ENCODE data around the gene RAD51B. TPM values are rescaled to one million over a fixed set of nuclear protein-coding genes. Genes with fewer than 3 reads are reported as not detected.

RAD51B gene
- total RNA-seq, 1 experiment from 2014 or later, result 20.0 TPM

DNA sequence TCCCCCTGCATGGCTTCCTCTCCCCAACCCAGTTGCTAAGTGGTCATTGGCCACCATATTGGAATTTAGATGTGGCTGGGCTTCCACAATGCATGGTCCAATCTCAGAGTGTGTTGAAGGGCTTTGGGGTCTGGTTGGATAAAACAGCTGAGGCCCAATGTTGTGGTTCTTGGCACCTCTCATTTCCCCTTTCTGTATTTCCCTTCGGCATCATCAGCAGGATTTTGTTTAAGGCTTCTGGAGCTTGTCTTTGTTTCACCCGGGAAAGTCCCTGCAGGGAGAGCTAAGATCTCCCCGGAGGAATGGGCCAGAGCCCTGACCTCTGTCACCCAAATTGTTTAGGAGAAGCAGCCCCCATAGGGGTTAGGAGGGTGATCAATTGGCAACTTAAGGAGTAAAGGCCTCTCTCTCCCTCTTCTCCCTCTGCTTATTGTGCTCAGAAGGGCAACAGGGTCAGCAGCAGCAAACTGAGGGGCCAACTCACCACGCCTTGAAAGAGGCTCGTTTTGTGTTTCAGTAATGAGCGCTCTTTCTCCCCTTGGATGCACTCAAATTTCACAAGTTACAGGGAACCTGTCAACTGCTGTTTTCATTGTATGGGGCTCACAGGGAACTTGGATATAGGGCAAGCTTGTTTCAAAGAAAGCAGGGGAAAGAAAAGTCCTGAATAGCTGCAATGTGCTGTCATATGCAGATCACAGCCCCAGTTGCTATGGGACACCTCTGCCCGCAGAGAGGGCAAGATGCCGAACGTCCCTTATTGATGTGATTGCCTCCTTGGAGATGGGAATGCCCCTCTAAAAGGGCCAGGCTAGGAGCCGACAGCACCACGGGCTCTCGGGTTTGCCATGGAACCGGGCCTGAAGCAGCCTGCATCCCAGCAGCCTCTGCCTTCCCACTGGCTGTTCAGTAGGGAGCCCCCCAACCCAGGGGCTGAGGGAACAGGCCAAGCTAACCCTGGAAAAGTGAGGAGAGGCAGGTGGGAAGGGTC is 749.6 kb downstream of the RAD51B start:
- peaks cover 26 to 33% of the 10 kb centered on the region in 2 experiments for H3K4me1 ChIP-seq (ENCODE audit: control insufficient read depth in 1 of 2, insufficient read depth in 2 of 2, low read length in 2 of 2)
- TF ChIP-seq CEBPB (IDR thresholded peaks at IDR 0.05; ENCODE audit: low read depth) (no peak), ZNF274 (IDR thresholded peaks at IDR 0.05; ENCODE audit: low read depth, low read length) (no peak), SIN3A (IDR thresholded peaks at IDR 0.05; ENCODE audit: low read depth) (no peak)
- DNase-seq (ENCODE audit: low read depth, low spot score), result no peak
- no peak overlapping the region for H3K27ac ChIP-seq (ENCODE audit: low read depth, low read length)
- RAD21 ChIA-PET (ENCODE audit: low non-redundant PET in 1 of 2, low total read pairs in 2 of 2, uncharacterized antibody in 2 of 2, unreplicated experiment in 2 of 2), result no interaction called here
- POLR2A ChIA-PET, result interaction anchor here (0.6 kb wide), 1 partner anchor 21 kb away, joined by 3 read pairs; no protein-coding TSS in a partner anchor
- no TSS peak for BruUV-seq (replicated peaks)
- intact Hi-C loops (cut with micrococcal nuclease), result no loop called here
- H3K79me2 ChIP-seq (ENCODE audit: insufficient read depth, low read length), result no peaks in the 10 kb centered on the region
- H3K9me3 ChIP-seq (ENCODE audit: control insufficient read depth in 1 of 2, insufficient read depth in 1 of 2, low read depth in 1 of 2, low read length in 2 of 2), result no peaks in the 10 kb centered on the region
- CTCF ChIA-PET, result no interaction called here
- H3K9me2 ChIP-seq (ENCODE audit: insufficient read depth), result no peaks in the 10 kb centered on the region
- no peaks in the 10 kb centered on the region for H4K20me1 ChIP-seq (ENCODE audit: insufficient read depth)
- H3K4me3 ChIP-seq (replicated peaks in 1 of 2; ENCODE audit: low read depth in 1 of 2, low read length in 2 of 2), result no peak overlapping the region
- H3K9ac ChIP-seq (ENCODE audit: low read length), result no peak overlapping the region
- H2AFZ ChIP-seq (ENCODE audit: low read depth, low read length, poor library complexity, severe bottlenecking), result no peak overlapping the region
- no peak overlapping the region for H3K4me2 ChIP-seq (ENCODE audit: low read length)
- no peaks in the 10 kb centered on the region for H3K36me3 ChIP-seq (ENCODE audit: control insufficient read depth in 1 of 2, insufficient read depth in 2 of 2, low read length in 2 of 2)
- no peaks in the 10 kb centered on the region for H3K27me3 ChIP-seq (ENCODE audit: insufficient read depth, low read length)
- no peak for ATAC-seq

DNA sequence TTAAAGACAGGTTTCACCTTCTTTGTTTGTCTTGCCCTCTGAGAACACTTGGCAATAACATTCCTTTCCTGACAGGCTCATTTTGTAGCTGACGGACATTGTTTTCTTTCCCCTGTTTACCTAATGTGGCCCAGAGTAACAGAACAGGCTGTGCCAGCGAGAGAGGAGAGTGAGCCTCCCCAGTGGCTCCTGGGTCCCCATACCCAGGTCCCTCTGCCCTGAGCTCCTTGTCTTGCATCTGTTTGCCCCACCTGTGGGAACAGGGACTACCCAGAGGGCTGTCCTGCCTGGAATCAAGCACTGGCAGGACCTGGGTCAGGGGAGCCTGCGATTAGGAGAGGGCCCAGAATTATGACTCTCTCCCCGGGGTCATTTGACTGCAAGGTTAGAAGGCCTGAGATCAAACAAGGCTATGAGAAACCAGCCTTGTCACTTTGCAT is 750.4 kb downstream of the RAD51B start:
- peaks cover 24 to 33% of the 10 kb centered on the region in 2 experiments for H3K4me1 ChIP-seq (ENCODE audit: control insufficient read depth in 1 of 2, insufficient read depth in 2 of 2, low read length in 2 of 2)
- intact Hi-C loops (cut with micrococcal nuclease), result no loop called here
- H3K4me3 ChIP-seq (replicated peaks in 1 of 2; ENCODE audit: low read depth in 1 of 2, low read length in 2 of 2), result no peak overlapping the region
- TF ChIP-seq EZH2 (IDR thresholded peaks at IDR 0.05), result no peak
- no peak for TF ChIP-seq YY1 (IDR thresholded peaks at IDR 0.05; ENCODE audit: extremely low read depth, insufficient replicate concordance, low read depth, low read length)
- no peak for TF ChIP-seq SP1 (IDR thresholded peaks at IDR 0.05; ENCODE audit: low read depth)
- no peak for TF ChIP-seq ZFX (IDR thresholded peaks at IDR 0.05)
- no peak for TF ChIP-seq ELF1 (IDR thresholded peaks at IDR 0.05; ENCODE audit: borderline replicate concordance, low read depth)
- no peak for TF ChIP-seq SRF (IDR thresholded peaks at IDR 0.05; ENCODE audit: low read depth)
- TF ChIP-seq POLR2A (IDR thresholded peaks at IDR 0.05; ENCODE audit: borderline replicate concordance, extremely low read depth, insufficient read depth, insufficient read length), result no peak
- no peak for TF ChIP-seq EGR1 (IDR thresholded peaks at IDR 0.05; ENCODE audit: low read depth)
- H4K20me1 ChIP-seq (ENCODE audit: insufficient read depth), result no peaks in the 10 kb centered on the region
- POLR2A ChIA-PET, result no interaction called here
- no peaks in the 10 kb centered on the region for H3K9me3 ChIP-seq (ENCODE audit: control insufficient read depth in 1 of 2, insufficient read depth in 1 of 2, low read depth in 1 of 2, low read length in 2 of 2)
- H3K79me2 ChIP-seq (ENCODE audit: insufficient read depth, low read length), result no peaks in the 10 kb centered on the region
- no TSS peak for BruUV-seq (replicated peaks)
- no peaks in the 10 kb centered on the region for H3K27me3 ChIP-seq (ENCODE audit: insufficient read depth, low read length)
- H3K9me2 ChIP-seq (ENCODE audit: insufficient read depth), result no peaks in the 10 kb centered on the region
- H3K4me2 ChIP-seq (ENCODE audit: low read length), result no peak overlapping the region
- CTCF ChIA-PET, result no interaction called here
- RAD21 ChIA-PET (ENCODE audit: low non-redundant PET in 1 of 2, low total read pairs in 2 of 2, uncharacterized antibody in 2 of 2, unreplicated experiment in 2 of 2), result no interaction called here
- DNase-seq (ENCODE audit: low read depth, low spot score) (no peak), ATAC-seq (no peak)
- no peaks in the 10 kb centered on the region for H3K36me3 ChIP-seq (ENCODE audit: control insufficient read depth in 1 of 2, insufficient read depth in 2 of 2, low read length in 2 of 2)
- no peak overlapping the region for H3K9ac ChIP-seq (ENCODE audit: low read length)
- H2AFZ ChIP-seq (ENCODE audit: low read depth, low read length, poor library complexity, severe bottlenecking), result no peak overlapping the region
- H3K27ac ChIP-seq (ENCODE audit: low read depth, low read length), result no peak overlapping the region

Measured in HCT116 (cell line).